LNCAP (cell line): ENCODE data around the gene DESI1.

Source experiments
- CTCF ChIP-seq: fragments of 450-650 bp; IDR thresholded peaks from 2 replicates; pipeline ENCODE4 v1.5.1; 2017; ENCODE audit warnings: mild to moderate bottlenecking

Gene DESI1

GRCh38 chr22:41659941-41660340 is 39.1 kb upstream of the DESI1 start:
- no peak for TF ChIP-seq CTCF

DNA sequence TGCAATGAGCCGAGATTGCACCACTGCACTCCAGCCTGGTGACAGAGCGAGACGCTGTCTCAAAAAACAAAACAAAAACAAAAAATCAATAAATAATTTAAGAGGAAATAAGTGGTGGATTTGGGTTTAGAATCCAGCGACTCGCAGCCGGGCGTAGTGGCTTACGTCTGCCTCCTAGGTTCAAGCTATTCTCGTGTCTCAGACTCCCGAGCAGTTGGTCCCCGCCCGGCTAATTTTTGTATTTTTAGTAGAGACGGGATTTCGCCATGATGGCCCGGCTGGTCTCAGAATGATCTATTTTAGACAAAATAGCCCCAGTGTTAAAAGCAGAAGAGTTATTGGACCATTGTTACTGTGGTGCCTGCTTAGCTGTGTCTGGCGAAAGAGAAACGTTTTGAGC is 38.0 kb upstream of the DESI1 start:
- TF ChIP-seq CTCF, result no peak

DNA sequence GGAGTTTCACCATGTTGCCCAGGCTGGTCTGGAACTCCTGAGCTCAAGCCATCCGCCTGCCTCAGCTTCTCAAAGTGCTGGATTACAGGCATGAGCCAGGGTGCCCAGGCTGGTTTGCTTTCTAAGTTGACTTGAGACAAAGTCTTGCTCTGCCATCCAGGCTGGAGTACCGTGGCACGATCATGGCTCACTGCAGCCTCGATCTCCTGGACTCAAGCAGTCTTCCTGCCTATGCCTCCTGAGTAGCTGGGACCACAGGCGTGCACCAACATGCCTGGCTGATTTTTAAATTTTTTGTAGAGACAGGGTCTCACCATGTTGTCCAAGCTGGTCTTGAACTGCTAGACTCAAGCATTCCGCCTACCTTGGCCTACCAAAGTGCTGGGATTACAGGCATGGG is 36.9 kb upstream of the DESI1 start:
- no peak for TF ChIP-seq CTCF

- TF ChIP-seq CTCF, result no peak
Observed at GRCh38 chr22:41656556-41656955, 35.7 kb upstream of the DESI1 start.

GRCh38 chr22:41654322-41654721 is 33.5 kb upstream of the DESI1 start:
- TF ChIP-seq CTCF, result no peak

GRCh38 chr22:41650821-41651220 is 30.0 kb upstream of the DESI1 start:
- no peak for TF ChIP-seq CTCF

DNA sequence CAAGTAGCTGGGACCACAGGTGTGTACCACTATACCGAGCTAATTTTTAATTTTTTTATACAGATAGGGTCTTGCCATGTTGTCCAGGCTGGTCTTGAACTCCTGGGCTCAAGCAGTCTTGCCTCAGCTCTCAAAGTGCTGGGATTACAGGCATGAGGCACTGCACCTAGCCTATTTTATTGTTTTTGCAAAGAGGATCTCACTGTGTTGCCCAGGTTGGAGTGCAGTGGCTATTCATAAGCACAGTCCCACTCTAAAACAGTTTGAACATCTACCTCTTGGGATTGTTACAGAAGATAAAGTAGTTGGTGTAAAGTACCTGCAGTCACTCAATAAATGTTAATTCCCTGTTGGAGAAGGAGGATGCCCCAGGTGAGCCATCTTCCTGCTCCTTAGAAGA is 29.4 kb upstream of the DESI1 start:
- TF ChIP-seq CTCF, result no peak

- no peak for TF ChIP-seq CTCF
Observed at GRCh38 chr22:41648432-41648831, 27.6 kb upstream of the DESI1 start.
